Stimulated activated CD8-positive, alpha-beta memory T cell treated with anti-CD3 and anti-CD28 coated beads, Interleukin-12 subunit alpha, Interleukin-12 subunit beta, amount 100 ng/mL, for 1 hour (primary cell): ENCODE results near the gene FOXN4.

Source experiments
- DNase-seq: peaks from one replicate; pipeline ENCODE4 v3.0.0-alpha.2; 2020; ENCODE audit warnings: low read depth

FOXN4 gene

GRCh38 chr12:109256011-109256410 is 53.1 kb downstream of the FOXN4 start:
- DNase-seq = no peak

GRCh38 chr12:109255377-109255776 is 53.7 kb downstream of the FOXN4 start:
- no peak for DNase-seq

- no peak for DNase-seq
Observed at GRCh38 chr12:109253913-109254544, 55.1 kb downstream of the FOXN4 start.

GRCh38 chr12:109252799-109253198 is 56.3 kb downstream of the FOXN4 start:
- no peak for DNase-seq

- no peak for DNase-seq
Observed at GRCh38 chr12:109250523-109250922, 58.6 kb downstream of the FOXN4 start.

GRCh38 chr12:109247831-109248654 is 61.0 kb downstream of the FOXN4 start:
- no peak for DNase-seq

- DNase-seq = no peak
Observed at GRCh38 chr12:109246221-109246620, 62.9 kb downstream of the FOXN4 start.

- DNase-seq = no peak
Observed at GRCh38 chr12:109244073-109244472, 65.0 kb downstream of the FOXN4 start.

- DNase-seq = no peak
Observed at GRCh38 chr12:109241936-109242335, 67.1 kb downstream of the FOXN4 start.

- DNase-seq = no peak
Observed at GRCh38 chr12:109240365-109240764, 68.7 kb downstream of the FOXN4 start.

GRCh38 chr12:109239691-109240090 is 69.4 kb downstream of the FOXN4 start:
- no peak for DNase-seq

GRCh38 chr12:109239179-109239578 is 69.9 kb downstream of the FOXN4 start:
- DNase-seq = no peak

- no peak for DNase-seq
Observed at GRCh38 chr12:109236257-109236656, 72.8 kb downstream of the FOXN4 start.

- DNase-seq = no peak
Observed at GRCh38 chr12:109234012-109234411, 75.1 kb downstream of the FOXN4 start.

GRCh38 chr12:109232731-109233130 is 76.4 kb downstream of the FOXN4 start:
- DNase-seq = no peak

- DNase-seq = no peak
Observed at GRCh38 chr12:109230193-109230592, 78.9 kb downstream of the FOXN4 start.

- DNase-seq = no peak
Observed at GRCh38 chr12:109228664-109229063, 80.4 kb downstream of the FOXN4 start.
